ENCODE data around the gene MPV17L2.

The MPV17L2 gene

GRCh38 chr19:18160971-18161635, 31.9 kb upstream of the MPV17L2 start:
- peak; percentile 68 for DNase-seq (ENCODE audit: low read depth)

- DNase-seq (ENCODE audit: low read depth) = no peak
Measured at GRCh38 chr19:18161636-18162002, 31.4 kb upstream of the MPV17L2 start.

- no peak for DNase-seq (ENCODE audit: low read depth)
Measured at GRCh38 chr19:18164072-18164471, 28.9 kb upstream of the MPV17L2 start.

GRCh38 chr19:18165794-18166544, 27.0 kb upstream of the MPV17L2 start:
- no peak for DNase-seq (ENCODE audit: low read depth)

- no peak for DNase-seq (ENCODE audit: low read depth)
Measured at GRCh38 chr19:18167011-18167410, 26.0 kb upstream of the MPV17L2 start.

GRCh38 chr19:18167975-18168645, 24.9 kb upstream of the MPV17L2 start:
- no peak for DNase-seq (ENCODE audit: low read depth)

GRCh38 chr19:18168673-18169381, 24.2 kb upstream of the MPV17L2 start:
- DNase-seq (ENCODE audit: low read depth) = no peak

GRCh38 chr19:18170714-18171255, 22.2 kb upstream of the MPV17L2 start:
- no peak for DNase-seq (ENCODE audit: low read depth)

- no peak for DNase-seq (ENCODE audit: low read depth)
Measured at GRCh38 chr19:18171605-18172327, 21.3 kb upstream of the MPV17L2 start.

GRCh38 chr19:18172331-18173053, 20.5 kb upstream of the MPV17L2 start:
- no peak for DNase-seq (ENCODE audit: low read depth)

- DNase-seq (ENCODE audit: low read depth) = no peak
Measured at GRCh38 chr19:18173054-18173571, 19.9 kb upstream of the MPV17L2 start.

GRCh38 chr19:18173572-18174288, 19.3 kb upstream of the MPV17L2 start, which contains the start of gene IFI30:
Gene IFI30, plus strand, starts transcription at chr19:18173813. Its CDS starts 29 bp downstream, at chr19:18173842.
- DNase-seq (ENCODE audit: low read depth) = no peak

- no peak for DNase-seq (ENCODE audit: low read depth)
Measured at GRCh38 chr19:18174983-18175382, 18.0 kb upstream of the MPV17L2 start.

- DNase-seq (ENCODE audit: low read depth) = no peak
Measured at GRCh38 chr19:18176367-18177310, 16.4 kb upstream of the MPV17L2 start.

- DNase-seq (ENCODE audit: low read depth) = no peak
Measured at GRCh38 chr19:18179957-18180356, 13.1 kb upstream of the MPV17L2 start.

- no peak for DNase-seq (ENCODE audit: low read depth)
Measured at GRCh38 chr19:18183529-18183928, 9.5 kb upstream of the MPV17L2 start.

- DNase-seq (ENCODE audit: low read depth) = no peak
Measured at GRCh38 chr19:18185538-18185937, 7.5 kb upstream of the MPV17L2 start.

- no peak for DNase-seq (ENCODE audit: low read depth)
Measured at GRCh38 chr19:18190278-18190677, 2.7 kb upstream of the MPV17L2 start.

GRCh38 chr19:18191640-18192062, 1.4 kb upstream of the MPV17L2 start:
- DNase-seq (ENCODE audit: low read depth) = no peak
